Sigmoid colon (tissue), 4 donors: ENCODE data around the gene PJVK.

Source experiments
- CTCF ChIP-seq, 4 experiments: fragments of 450-650 bp in 3 of 4; fragments of 200-600 bp in 1 of 4; IDR thresholded peaks; one replicate each; pipeline ENCODE4 v1.5.1; 2016 to 2019; ENCODE audit warnings: antibody characterized with exemption in 4 of 4, mild to moderate bottlenecking in 3 of 4, moderate library complexity in 2 of 4
- EP300 ChIP-seq, 4 donors: sonication (generic); formaldehyde crosslinking; IDR thresholded peaks; one replicate each; pipeline ENCODE4 v1.6.1; 2017; ENCODE audit warnings: antibody characterized with exemption in 4 of 4

GRCh38 chr2:178469219-178469849 lies 18.2 kb downstream of the PJVK start:
- TF ChIP-seq CTCF (IDR thresholded peaks at IDR 0.05), result no peak
- no peak for TF ChIP-seq EP300 (IDR thresholded peaks at IDR 0.05)
